HG03097 (cell line): Measurements from ENCODE around the gene CCDC110.
A peak's percentile ranks its signal among the peaks of the same experiment; 100 is the strongest.

Experiments used
- ATAC-seq: cut with Tn5 transposase; IDR thresholded peaks from one replicate; pipeline ENCODE4 v1.9.1; 2021; ENCODE audit not compliant: unreplicated experiment, low FRiP score

The CCDC110 gene

GRCh38 chr4:185424905-185425646 lies 46.5 kb downstream of the CCDC110 start:
- peak; percentile 7 for ATAC-seq

- ATAC-seq: no peak
These were observed 50.0 kb downstream of the CCDC110 start for GRCh38 chr4:185421366-185422124.

GRCh38 chr4:185416955-185417354 lies 54.6 kb downstream of the CCDC110 start:
- no peak for ATAC-seq

GRCh38 chr4:185412412-185412811 lies 59.1 kb downstream of the CCDC110 start:
- ATAC-seq: no peak

- no peak for ATAC-seq
These were observed 59.7 kb downstream of the CCDC110 start for GRCh38 chr4:185411849-185412248.

GRCh38 chr4:185408432-185408831 lies 63.1 kb downstream of the CCDC110 start:
- no peak for ATAC-seq

- peak; percentile 49 for ATAC-seq
These were observed 66.1 kb downstream of the CCDC110 start for GRCh38 chr4:185405296-185405999.

GRCh38 chr4:185404031-185404430 lies 67.5 kb downstream of the CCDC110 start:
- no peak for ATAC-seq

- ATAC-seq: no peak
These were observed 72.1 kb downstream of the CCDC110 start for GRCh38 chr4:185399466-185399865.

- ATAC-seq: no peak
These were observed 72.9 kb downstream of the CCDC110 start for GRCh38 chr4:185398618-185399017.

- no peak for ATAC-seq
These were observed 74.7 kb downstream of the CCDC110 start, which contains the start of gene ANKRD37 for GRCh38 chr4:185396724-185397385. Gene ANKRD37, plus strand, starts transcription at chr4:185396841. Its CDS starts 83 bp downstream, at chr4:185396924.

GRCh38 chr4:185395956-185396723 lies 75.4 kb downstream of the CCDC110 start:
- peak; percentile 83 for ATAC-seq

GRCh38 chr4:185395238-185395955 lies 76.1 kb downstream of the CCDC110 start, which contains the start of gene LRP2BP:
Gene LRP2BP, minus strand, starts transcription at chr4:185395924. Its CDS starts 17,738 bp downstream, at chr4:185378186.
- ATAC-seq: no peak
